Natural killer cell treated with Interleukin-12 subunit alpha and Interleukin-12 subunit beta and Interleukin-15 and Interleukin-18, amount 100 ng/mL, for 72 hours (primary cell): ENCODE measurements around the gene LIMS1. TPM values are rescaled to one million over a fixed set of nuclear protein-coding genes. Genes with fewer than 3 reads are reported as not detected.

ENCODE experiments used
- ATAC-seq, 2 donors: fragments of 150-1000 bp; cut with Tn5 transposase in 1 of 2; sonication (Bioruptor Pico), chemical (Tn5 transposase) in 1 of 2; 2 replicates each; pipeline ENCODE4 v1.10.0; 2021
- DNase-seq: peaks from one replicate; pipeline ENCODE4 v3.0.0; 2022; ENCODE audit warnings: low spot score
- H3K27ac Mint-ChIP-seq, 2 donors: 1 replicate in 1 of 2; 2 replicates in 1 of 2; pipeline ENCODE4 v1.8.0; 2022; ENCODE audit warnings: mixed read lengths in 2 of 2, mild to moderate bottlenecking in 1 of 2, moderate library complexity in 1 of 2
- H3K27me3 Mint-ChIP-seq, 2 donors: 1 replicate in 1 of 2; 2 replicates in 1 of 2; pipeline ENCODE4 v1.8.0; 2022; ENCODE audit warnings: mixed read lengths in 2 of 2
- H3K36me3 Mint-ChIP-seq: one replicate; pipeline ENCODE4 v1.8.0; 2022; ENCODE audit warnings: mixed read lengths
- H3K4me1 Mint-ChIP-seq, 2 donors: 1 replicate in 1 of 2; 2 replicates in 1 of 2; pipeline ENCODE4 v1.8.0; 2022; ENCODE audit warnings: low read depth in 2 of 2, mixed read lengths in 2 of 2, mild to moderate bottlenecking in 1 of 2
- H3K4me3 Mint-ChIP-seq: one replicate; pipeline ENCODE4 v1.8.0; 2022; ENCODE audit warnings: mixed read lengths
- H3K9me3 Mint-ChIP-seq: 2 replicates; pipeline ENCODE4 v1.8.0; 2022; ENCODE audit warnings: mixed read lengths
- total RNA-seq, 2 donors: library from RNA; stranded (reverse); gene quantifications; one replicate each; pipeline ENCODE4 v1.2.3, GENCODE V29; 2022

LIMS1 gene
- total RNA-seq, 2 donors from 2014 or later, result 38.7 to 44.7 TPM

- H3K9me3 Mint-ChIP-seq, result no peaks in the 10 kb centered on the region
- H3K4me3 Mint-ChIP-seq, result no peak overlapping the region
- no peaks in the 10 kb centered on the region for H3K36me3 Mint-ChIP-seq
- H3K27me3 Mint-ChIP-seq, result no peaks in the 10 kb centered on the region
- H3K27ac Mint-ChIP-seq, result no peak overlapping the region
- ATAC-seq, result no peak
- H3K4me1 Mint-ChIP-seq, result peaks cover 6 to 21% of the 10 kb centered on the region in 2 donors
- no peak for DNase-seq
Observed at GRCh38 chr2:108560895-108561530, 26.7 kb downstream of the LIMS1 start.

GRCh38 chr2:108562274-108562673, 28.0 kb downstream of the LIMS1 start:
- H3K27me3 Mint-ChIP-seq, result no peaks in the 10 kb centered on the region
- peaks cover 9 to 28% of the 10 kb centered on the region in 2 donors for H3K4me1 Mint-ChIP-seq
- ATAC-seq, result no peak
- H3K4me3 Mint-ChIP-seq, result no peak overlapping the region
- H3K36me3 Mint-ChIP-seq, result no peaks in the 10 kb centered on the region
- DNase-seq, result no peak
- H3K27ac Mint-ChIP-seq, result no peak overlapping the region
- H3K9me3 Mint-ChIP-seq, result no peaks in the 10 kb centered on the region

- no peaks in the 10 kb centered on the region for H3K36me3 Mint-ChIP-seq
- no peak overlapping the region for H3K27ac Mint-ChIP-seq
- ATAC-seq (no peak), DNase-seq (no peak)
- H3K9me3 Mint-ChIP-seq, result no peaks in the 10 kb centered on the region
- peaks cover 13 to 32% of the 10 kb centered on the region in 2 donors for H3K4me1 Mint-ChIP-seq
- no peak overlapping the region for H3K4me3 Mint-ChIP-seq
- no peaks in the 10 kb centered on the region for H3K27me3 Mint-ChIP-seq
Observed at GRCh38 chr2:108564510-108564909, 30.2 kb downstream of the LIMS1 start.

- DNase-seq, result peak; percentile 74
- Mint-ChIP-seq H3K27me3 (no peaks in the 10 kb centered on the region), H3K4me3 (peak overlapping the region; percentile 64), H3K36me3 (no peaks in the 10 kb centered on the region), H3K4me1 (peaks cover 14 to 32% of the 10 kb centered on the region in 2 donors), H3K27ac (peak overlapping the region; percentile 59 to 84), H3K9me3 (no peaks in the 10 kb centered on the region)
- ATAC-seq, result peak; percentile 92 to 93
Observed at GRCh38 chr2:108565778-108566375, 31.6 kb downstream of the LIMS1 start.

GRCh38 chr2:108570416-108570815, 36.1 kb downstream of the LIMS1 start:
- Mint-ChIP-seq H3K36me3 (no peaks in the 10 kb centered on the region), H3K27ac (no peak overlapping the region), H3K4me1 (peaks cover 25 to 28% of the 10 kb centered on the region in 2 donors), H3K9me3 (no peaks in the 10 kb centered on the region), H3K4me3 (no peak overlapping the region), H3K27me3 (no peaks in the 10 kb centered on the region)
- ATAC-seq (no peak), DNase-seq (no peak)

- ATAC-seq (no peak), DNase-seq (no peak)
- Mint-ChIP-seq H3K4me3 (no peak overlapping the region), H3K36me3 (no peaks in the 10 kb centered on the region), H3K27me3 (no peaks in the 10 kb centered on the region), H3K27ac (no peak overlapping the region), H3K4me1 (peaks cover 16 to 22% of the 10 kb centered on the region in 2 donors), H3K9me3 (no peaks in the 10 kb centered on the region)
Observed at GRCh38 chr2:108571286-108571685, 37.0 kb downstream of the LIMS1 start.

GRCh38 chr2:108573061-108573460, 38.8 kb downstream of the LIMS1 start:
- ATAC-seq (no peak), DNase-seq (no peak)
- H3K27me3 Mint-ChIP-seq, result no peaks in the 10 kb centered on the region
- H3K4me1 Mint-ChIP-seq, result peaks cover 12 to 15% of the 10 kb centered on the region in 2 donors
- no peaks in the 10 kb centered on the region for H3K9me3 Mint-ChIP-seq
- no peak overlapping the region for H3K4me3 Mint-ChIP-seq
- no peaks in the 10 kb centered on the region for H3K36me3 Mint-ChIP-seq
- H3K27ac Mint-ChIP-seq, result no peak overlapping the region

- H3K4me3 Mint-ChIP-seq, result no peak overlapping the region
- no peak for DNase-seq
- no peaks in the 10 kb centered on the region for H3K36me3 Mint-ChIP-seq
- no peaks in the 10 kb centered on the region for H3K9me3 Mint-ChIP-seq
- H3K27me3 Mint-ChIP-seq, result no peaks in the 10 kb centered on the region
- no peak for ATAC-seq
- H3K4me1 Mint-ChIP-seq, result peaks cover 12 to 15% of the 10 kb centered on the region in 2 donors
- no peak overlapping the region for H3K27ac Mint-ChIP-seq
Observed at GRCh38 chr2:108574332-108574731, 40.1 kb downstream of the LIMS1 start.

GRCh38 chr2:108575132-108575966, 41.1 kb downstream of the LIMS1 start:
- H3K4me1 Mint-ChIP-seq, result peaks cover 15% of the 10 kb centered on the region in 2 donors
- H3K9me3 Mint-ChIP-seq, result no peaks in the 10 kb centered on the region
- DNase-seq (no peak), ATAC-seq (no peak)
- H3K27ac Mint-ChIP-seq, result peak overlapping the region in 1 of 2 donors; percentile 59
- no peaks in the 10 kb centered on the region for H3K27me3 Mint-ChIP-seq
- H3K4me3 Mint-ChIP-seq, result no peak overlapping the region
- no peaks in the 10 kb centered on the region for H3K36me3 Mint-ChIP-seq

GRCh38 chr2:108577099-108577498, 42.8 kb downstream of the LIMS1 start:
- DNase-seq (no peak), ATAC-seq (no peak)
- Mint-ChIP-seq H3K36me3 (no peaks in the 10 kb centered on the region), H3K9me3 (no peaks in the 10 kb centered on the region), H3K27ac (no peak overlapping the region), H3K27me3 (no peaks in the 10 kb centered on the region), H3K4me3 (no peak overlapping the region), H3K4me1 (peaks cover 17 to 18% of the 10 kb centered on the region in 2 donors)

- DNase-seq, result no peak
- no peaks in the 10 kb centered on the region for H3K36me3 Mint-ChIP-seq
- H3K9me3 Mint-ChIP-seq, result no peaks in the 10 kb centered on the region
- no peak overlapping the region for H3K4me3 Mint-ChIP-seq
- no peaks in the 10 kb centered on the region for H3K27me3 Mint-ChIP-seq
- ATAC-seq, result no peak
- peaks cover 24 to 27% of the 10 kb centered on the region in 2 donors for H3K4me1 Mint-ChIP-seq
- H3K27ac Mint-ChIP-seq, result peak overlapping the region; percentile 24 to 63
Observed at GRCh38 chr2:108579623-108580022, 45.4 kb downstream of the LIMS1 start.

GRCh38 chr2:108580050-108580449, 45.8 kb downstream of the LIMS1 start:
- Mint-ChIP-seq H3K4me3 (peak overlapping the region; percentile 40), H3K4me1 (peaks cover 22 to 23% of the 10 kb centered on the region in 2 donors), H3K27me3 (no peaks in the 10 kb centered on the region), H3K9me3 (no peaks in the 10 kb centered on the region), H3K36me3 (no peaks in the 10 kb centered on the region), H3K27ac (peak overlapping the region; percentile 24 to 63)
- ATAC-seq, result no peak
- no peak for DNase-seq

GRCh38 chr2:108583903-108584520, 49.7 kb downstream of the LIMS1 start:
- H3K4me3 Mint-ChIP-seq, result no peak overlapping the region
- DNase-seq (no peak), ATAC-seq (peak; percentile 83 to 89)
- H3K9me3 Mint-ChIP-seq, result no peaks in the 10 kb centered on the region
- no peaks in the 10 kb centered on the region for H3K27me3 Mint-ChIP-seq
- H3K4me1 Mint-ChIP-seq, result peaks cover 29 to 39% of the 10 kb centered on the region in 2 donors
- no peaks in the 10 kb centered on the region for H3K36me3 Mint-ChIP-seq
- H3K27ac Mint-ChIP-seq, result peak overlapping the region; percentile 30 to 44
